HG03439 (cell line): Measurements from ENCODE around the gene LTF.
"Not testable (repeated sequence)": the region's sequence is repeated elsewhere in the genome, so short reads cannot be mapped to it uniquely, and the experiment has no call there.

ENCODE experiments used
- ATAC-seq: cut with Tn5 transposase; IDR thresholded peaks from one replicate; pipeline ENCODE4 v1.9.1; 2021; ENCODE audit warnings: mild to moderate bottlenecking, moderate library complexity; ENCODE audit not compliant: unreplicated experiment

Gene LTF

DNA sequence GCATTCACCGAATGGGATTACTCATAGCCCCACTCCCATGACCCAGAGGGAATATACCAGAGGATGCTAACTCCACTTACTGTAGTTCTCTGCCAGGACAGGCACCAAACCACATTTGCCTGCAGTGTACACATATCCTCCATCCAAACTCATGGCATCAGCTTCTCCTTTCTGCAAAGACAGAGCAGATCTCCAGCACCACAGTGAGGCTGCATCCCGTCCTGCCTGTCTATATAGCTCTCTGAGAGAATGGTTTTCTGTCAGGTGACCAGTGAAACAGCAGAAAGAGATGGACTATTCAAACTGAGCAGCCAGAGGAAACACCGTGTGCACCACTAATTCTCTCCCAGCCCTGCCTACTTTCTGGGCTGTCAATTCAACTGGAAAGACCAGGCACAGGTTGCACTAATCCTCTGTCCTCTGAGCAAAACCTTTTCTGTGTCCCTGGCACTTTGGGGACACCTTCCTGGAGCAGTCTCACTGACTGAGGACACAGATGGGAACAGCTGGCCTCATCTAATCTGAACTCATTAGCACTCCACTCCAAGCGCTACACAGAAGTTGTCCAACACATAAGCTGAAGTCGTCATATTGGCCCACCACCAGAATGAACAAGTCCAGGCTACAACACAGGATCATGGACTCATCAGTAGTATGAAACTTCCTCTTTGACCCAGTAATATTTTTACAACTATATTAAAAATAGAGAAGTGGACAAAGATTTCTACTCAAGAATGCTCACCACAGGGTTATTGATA lies 17.3 kb downstream of the LTF start:
- ATAC-seq, result no peak

DNA sequence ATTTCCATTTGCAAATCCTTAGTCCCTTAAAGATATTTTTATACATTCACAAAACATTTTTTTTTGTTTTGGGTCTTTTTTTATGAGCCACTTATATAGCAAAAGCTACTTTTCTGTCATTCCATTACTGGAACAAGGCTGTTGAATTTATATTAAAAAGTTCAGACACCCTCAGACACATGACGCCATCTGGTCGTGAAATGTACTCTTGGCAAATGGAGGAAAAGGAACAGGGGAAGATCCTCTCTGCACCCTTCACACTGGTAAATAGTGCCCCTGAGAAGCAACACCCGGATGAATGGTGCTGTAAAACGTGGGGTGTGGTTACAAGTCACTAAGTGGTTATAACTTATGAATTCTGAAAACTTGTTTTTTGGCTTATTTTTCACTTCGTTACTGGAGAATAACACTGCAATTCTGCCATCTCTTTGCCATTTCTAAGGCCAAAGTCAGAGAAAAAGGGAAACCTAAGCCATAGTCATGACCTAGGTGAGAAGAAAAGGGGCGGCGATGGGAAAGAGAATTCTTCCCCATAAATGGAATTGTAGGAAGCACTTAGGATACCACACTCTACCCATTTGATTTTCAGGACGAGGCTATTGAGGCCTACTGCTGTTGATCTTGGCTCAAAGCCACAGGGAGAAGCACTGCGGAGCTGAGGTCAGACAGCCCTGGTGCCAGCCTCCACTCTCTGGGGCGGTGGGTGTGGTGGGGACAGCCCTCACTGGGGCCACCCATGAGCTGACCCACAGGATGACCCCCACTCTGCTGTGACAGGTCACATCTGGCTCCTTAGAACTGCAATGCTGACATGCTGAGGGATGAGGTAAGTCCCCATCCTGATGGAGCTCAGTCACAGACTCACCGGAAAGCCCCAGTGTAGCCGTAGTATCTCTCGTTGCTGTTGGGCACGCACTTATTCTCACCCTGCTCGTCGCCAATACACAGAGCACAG lies 21.9 kb downstream of the LTF start:
- no peak for ATAC-seq

DNA sequence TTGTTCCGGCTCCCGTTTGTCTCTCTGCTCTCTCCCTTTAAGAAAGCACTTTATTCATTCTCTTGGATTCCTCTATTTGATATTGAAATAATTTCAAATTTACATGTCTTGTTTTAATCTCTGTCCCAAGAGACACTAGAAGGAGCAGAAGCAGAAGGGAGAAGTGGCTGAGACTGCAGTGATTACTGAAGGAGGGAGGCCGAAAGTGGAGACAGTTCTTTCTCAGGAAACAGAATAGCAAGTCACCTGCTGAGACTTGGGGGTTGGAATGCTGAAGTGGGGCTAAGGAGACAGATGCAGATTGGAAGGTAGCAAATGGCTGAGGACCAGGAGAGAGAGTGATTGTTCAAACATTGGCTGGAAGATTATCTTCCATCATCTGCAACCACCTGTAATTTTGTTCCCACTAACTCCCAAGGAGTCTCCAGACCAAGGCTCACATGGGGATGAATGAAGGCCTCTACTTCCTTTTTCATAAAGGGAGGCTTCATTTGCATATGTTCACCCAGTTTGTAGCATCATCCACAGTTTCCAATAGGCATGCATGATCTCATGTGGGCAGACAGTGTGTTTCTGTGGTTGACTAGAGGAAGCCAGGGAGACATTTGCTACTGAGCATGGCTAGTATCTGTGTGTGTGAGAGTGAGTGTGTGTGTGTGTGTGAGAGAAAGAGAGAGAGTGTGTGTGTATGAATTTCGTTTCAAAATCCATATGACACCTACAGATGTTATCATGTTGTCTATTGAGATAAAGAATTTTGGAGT lies 24.0 kb downstream of the LTF start:
- ATAC-seq, result no peak

DNA sequence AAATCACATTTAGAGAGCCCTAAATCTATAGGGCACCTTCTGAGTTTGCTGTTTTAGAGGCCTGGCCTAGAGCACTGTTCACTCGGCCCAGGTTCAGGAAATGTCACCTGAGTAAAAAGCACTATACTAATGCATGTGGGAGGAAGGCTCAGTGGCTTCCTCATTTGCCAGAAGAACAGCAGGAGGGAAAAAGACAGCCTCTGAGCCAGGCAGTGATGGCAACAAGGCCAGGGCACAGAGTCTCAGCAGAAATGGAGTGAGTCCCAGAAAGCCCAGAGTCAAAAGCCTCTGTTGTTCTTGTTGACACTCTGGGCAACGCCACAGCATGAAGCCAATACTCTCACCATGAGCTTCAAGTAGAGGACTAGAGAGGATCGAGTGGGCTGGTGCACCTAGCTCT lies 25.9 kb downstream of the LTF start:
- no peak for ATAC-seq

DNA sequence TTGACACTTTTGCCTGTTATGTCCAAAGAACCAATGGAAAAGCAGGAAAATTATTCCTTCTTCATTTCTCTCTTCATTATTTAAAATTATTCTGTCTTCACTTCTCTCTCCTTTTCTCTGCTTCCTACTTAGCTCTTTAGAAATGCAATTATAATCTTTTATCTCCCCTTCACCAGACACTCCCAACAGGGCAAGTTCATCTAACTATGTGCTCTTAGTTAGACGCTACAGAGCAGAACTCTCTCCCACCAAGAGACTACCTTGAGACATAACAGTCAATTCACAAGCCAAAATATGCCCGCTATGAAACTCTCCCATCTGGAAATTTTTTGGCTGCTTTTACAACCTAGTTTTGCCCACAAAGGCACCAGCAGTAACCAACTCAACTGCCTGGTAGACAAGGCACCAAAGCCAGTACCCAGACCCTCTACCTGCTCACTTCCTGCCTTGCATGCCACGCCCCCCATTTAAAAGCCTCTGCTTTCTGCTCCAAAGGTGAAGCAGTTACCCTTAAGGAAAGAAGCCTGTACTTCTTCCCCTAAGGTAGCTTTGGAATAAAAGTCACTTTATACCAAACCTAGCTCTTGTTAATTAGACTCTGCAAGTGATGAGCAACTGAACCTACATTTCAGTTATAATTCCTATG lies 29.5 kb downstream of the LTF start:
- no peak for ATAC-seq

DNA sequence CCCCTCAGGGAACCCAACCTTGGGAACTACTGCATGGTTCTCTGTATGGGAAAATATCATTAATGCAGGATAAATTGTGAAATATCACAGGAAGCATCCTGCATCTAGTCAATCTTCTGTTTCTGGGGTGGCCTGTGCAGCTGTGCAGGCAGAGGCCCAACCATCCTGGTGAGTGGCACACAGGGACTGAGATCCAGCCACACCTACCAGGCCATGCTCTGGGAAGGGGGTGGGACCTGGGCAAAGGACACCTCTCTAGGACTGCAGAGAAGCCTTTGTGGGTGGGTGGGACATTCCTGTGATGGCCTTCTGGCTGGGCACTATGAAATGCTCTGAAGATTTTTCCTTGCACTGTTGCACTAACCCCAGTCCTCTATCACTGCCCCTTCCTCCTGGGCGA lies 30.9 kb downstream of the LTF start:
- ATAC-seq, result no peak

DNA sequence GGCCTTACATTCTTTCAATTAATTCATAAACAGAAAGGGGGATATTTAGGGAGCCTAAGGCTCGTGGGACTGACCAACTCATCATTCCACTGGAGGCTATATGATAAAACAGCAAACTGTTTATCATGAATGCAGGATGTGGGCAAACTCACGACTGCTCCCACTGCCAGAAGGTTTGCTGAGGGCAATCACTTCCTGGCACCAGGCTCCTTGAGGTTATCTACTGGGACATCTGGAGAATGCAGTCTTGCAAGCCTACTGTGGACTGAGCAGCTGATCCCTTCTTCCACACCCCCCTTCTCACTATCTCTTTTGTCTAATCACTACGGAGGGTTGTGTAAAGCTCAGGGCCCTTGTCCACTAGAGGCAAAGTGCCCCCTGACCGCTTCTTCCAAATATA lies 31.6 kb downstream of the LTF start:
- not testable (repeated sequence) for ATAC-seq

DNA sequence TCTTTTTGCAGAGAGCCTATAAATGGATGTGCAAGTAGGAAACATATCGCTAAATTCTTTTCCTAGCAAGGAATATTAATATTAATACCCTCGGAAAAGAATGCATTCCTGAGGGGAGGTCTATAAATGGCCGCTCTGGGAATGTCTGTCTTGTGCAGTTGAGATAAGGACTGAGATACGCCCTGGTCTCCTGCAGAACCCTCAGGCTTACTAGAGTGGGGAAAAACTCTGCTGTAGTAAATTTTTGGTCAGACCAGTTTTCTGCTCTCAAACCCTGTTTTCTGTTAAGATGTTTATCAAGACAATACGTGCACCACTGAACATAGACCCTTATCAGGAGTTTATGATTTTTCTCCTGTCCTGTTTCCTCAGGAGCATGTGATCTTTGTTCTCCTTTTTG lies 32.8 kb downstream of the LTF start:
- not testable (repeated sequence) for ATAC-seq

DNA sequence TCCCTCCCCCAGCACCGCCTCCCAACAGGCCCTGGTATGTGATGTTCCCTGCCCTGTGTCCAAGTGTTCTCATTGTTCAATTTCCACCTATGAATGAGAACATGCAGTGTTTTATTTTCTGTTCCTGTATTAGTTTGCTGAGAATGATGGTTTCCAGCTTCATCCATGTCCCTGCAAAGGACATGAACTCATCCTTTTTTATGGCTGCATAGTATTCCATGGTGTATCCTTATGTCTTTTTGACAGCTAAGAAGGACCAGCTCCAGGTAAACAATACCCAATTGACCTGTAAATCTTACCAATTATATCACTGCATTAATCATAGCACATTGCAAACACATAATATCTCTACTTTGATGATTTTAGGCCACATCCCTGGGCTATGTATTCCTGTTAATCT lies 33.8 kb downstream of the LTF start:
- not testable (repeated sequence) for ATAC-seq

DNA sequence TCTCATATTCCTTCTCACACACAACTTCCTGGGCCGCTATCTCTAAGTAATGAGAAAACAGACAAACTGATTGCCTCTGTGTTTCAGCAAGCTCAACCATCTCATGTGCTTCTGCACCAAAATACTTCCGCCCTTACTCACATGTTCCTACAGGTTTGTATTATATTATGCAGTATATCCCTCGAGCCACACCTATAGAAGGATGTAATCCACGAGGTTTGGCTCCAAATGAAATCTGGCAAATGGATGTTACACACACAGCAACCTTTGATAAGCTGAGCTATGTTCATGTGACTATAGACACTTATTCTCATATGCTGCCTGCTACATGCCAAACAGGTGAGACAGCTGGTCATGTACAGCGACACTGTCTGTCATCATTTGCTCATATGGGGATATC lies 35.0 kb downstream of the LTF start:
- no peak for ATAC-seq

DNA sequence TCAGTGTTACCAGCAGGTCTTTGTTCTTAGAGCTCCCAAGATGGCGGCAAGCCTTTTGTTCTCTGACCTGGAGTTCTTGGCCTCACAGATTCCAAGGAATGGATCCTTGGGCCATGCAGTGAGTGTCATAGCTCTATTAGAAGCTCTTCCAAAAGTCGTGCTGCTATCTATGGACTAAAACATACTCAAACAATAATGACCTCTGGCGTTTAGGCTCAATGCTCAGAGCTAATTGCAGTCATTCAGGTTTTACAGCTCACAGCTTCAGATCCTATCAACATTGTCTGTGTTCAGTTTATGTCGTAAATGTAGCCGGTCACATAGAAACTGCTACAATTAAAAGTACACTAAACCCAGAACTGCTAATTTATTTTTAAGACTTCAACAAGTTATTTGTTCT lies 35.5 kb downstream of the LTF start:
- no peak for ATAC-seq

DNA sequence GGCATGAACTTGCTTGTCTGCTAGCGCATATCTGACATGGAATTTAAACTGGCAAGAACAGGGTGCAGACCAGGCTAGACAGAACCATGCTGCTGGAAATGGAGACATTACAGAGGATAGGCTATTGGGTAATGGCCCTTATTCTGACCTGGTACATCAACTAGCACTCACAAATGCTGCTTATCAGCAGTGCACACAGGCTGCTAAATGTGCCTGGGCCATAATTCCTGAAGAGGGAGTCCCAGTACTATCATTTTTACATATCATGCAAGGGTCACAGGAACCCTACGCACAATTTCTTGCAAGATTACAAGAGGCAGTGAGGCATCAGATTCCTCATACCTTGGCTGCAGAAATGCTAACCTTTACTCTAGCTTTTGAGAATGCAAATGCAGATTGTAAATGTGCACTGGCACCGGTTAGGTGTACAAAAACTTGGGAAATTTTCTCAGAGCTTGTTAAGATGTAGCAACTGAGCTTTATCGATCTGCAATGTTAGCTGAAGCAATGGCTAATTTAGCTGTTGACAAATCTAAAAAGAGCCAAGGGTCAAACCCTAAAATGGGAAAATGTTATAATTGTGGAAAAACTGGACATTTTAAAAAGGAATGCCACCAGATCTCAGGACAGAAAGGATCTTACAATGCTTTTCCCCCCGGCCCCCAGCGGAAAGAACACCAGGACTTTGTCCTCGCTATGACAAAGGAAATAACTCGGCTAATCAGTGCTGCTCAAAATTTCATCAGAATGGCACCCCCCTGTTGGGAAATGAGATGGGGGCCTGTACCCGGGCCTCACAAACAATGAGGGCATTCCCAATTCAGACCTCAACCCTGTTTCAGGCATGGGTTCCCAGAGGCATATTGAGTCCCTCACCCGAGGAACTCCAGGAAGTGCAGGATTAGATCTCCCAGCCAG lies 36.5 kb downstream of the LTF start:
- no peak for ATAC-seq

DNA sequence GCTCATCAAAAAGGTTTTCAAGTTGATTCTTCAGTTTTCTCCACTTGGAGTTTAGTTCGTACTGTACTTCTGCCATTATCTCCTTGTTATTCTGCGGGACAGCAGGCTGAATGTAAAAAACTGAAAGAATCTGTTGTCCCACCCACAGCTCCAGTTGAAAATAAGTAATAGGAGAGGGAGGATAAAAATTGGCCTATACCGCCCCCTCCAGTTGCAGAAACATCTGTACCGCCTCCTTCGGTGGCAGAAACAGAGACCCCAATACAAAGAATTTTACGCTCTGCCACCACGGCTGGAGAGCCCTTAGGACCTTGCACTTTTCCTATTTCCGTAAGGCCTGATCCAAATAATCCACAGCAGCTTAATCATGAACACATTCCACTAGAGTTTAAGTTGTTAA lies 37.3 kb downstream of the LTF start:
- ATAC-seq, result not testable (repeated sequence)

DNA sequence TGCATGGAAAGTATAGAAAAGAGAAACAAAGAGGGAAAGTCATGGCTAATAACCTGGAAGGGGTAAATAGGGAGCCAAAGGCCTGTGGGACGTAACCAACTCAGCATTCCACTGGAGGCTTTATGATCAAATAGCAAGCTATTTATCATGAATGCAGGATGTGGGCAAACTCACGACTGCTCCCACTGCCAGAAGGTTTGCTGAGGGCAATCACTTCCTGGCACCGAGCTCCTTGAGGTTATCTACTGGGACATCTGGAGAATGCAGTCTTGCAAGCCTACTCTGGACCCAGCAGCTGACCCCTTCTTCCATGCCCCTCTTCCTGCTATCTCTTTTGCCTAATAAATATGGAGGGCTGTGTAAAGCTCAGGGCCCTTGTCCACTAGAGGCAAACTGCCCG lies 38.2 kb downstream of the LTF start:
- ATAC-seq, result not testable (repeated sequence)

DNA sequence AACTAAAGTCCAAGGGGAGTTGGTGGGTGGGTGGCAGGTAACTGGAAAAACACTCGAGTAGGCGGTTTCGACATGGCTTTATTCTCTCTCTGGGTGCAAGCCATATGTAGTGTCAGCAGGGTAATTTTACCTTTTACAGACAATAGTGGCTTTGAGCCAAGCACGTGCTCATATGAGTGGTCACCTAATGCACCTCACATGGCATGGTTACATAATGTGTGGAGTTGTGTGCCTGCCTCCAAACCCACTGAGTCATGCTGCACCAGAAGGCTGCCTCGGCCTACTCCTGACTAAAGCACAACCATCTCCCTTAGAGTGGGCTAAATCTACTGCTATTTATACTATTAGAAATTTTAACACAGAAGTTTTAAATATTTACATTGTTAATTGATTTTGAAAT lies 41.1 kb downstream of the LTF start:
- ATAC-seq, result no peak

DNA sequence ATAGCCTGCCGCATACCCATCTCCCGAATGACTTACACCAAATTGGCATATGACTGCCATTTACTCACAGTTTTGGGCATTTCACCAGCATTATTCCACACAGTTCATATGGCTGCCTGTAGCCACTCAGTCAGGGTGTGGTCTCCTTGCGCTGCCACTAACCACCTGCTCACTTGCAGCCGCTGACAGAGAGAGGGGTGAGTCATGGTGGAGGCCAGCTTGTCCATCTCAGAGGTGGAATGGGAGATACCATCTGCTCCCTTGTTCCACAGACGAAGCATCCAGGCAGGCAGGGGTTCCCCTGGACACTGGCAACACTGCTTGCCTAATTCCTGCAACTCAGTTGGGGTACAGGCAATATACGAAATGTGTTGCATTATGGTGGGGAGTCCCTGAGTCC lies 42.1 kb downstream of the LTF start:
- no peak for ATAC-seq

DNA sequence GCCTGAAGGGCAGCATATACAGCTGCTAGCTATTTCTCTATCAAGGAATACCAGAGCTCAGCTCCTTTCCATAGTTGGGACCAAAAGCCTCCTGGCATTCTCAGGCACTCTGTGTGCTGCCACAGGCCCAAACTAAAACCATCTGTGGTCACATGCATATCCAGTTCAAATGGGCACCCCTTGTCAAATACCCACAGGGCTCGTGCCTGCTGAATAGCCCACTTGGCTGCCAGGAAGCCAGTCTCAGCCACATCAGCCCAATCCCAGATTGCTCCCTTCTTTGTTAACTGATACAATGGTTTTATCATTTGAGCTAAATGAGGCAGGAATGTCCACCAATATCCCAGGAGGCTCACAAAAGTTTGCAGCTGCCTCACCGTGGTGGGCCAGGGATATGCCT lies 43.8 kb downstream of the LTF start:
- no peak for ATAC-seq

DNA sequence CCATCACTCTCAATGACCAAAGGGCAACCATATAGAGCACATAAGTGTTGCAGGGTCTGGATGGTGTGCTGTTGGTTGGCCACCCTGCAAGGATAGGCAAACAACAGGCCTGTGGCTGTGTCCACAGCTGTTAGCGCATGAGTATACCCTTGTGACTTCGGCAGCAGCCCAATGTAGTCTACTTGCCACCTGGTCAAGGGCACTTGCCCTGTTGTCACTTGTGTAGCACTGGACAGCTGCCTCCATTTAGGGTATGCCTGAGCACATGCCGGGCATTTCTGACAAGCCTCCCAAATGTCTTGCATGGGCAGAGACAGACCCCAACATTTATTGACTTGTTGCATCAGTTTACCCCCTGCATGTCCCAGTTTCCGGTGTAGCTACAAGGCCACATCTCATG lies 44.9 kb downstream of the LTF start:
- ATAC-seq, result no peak

DNA sequence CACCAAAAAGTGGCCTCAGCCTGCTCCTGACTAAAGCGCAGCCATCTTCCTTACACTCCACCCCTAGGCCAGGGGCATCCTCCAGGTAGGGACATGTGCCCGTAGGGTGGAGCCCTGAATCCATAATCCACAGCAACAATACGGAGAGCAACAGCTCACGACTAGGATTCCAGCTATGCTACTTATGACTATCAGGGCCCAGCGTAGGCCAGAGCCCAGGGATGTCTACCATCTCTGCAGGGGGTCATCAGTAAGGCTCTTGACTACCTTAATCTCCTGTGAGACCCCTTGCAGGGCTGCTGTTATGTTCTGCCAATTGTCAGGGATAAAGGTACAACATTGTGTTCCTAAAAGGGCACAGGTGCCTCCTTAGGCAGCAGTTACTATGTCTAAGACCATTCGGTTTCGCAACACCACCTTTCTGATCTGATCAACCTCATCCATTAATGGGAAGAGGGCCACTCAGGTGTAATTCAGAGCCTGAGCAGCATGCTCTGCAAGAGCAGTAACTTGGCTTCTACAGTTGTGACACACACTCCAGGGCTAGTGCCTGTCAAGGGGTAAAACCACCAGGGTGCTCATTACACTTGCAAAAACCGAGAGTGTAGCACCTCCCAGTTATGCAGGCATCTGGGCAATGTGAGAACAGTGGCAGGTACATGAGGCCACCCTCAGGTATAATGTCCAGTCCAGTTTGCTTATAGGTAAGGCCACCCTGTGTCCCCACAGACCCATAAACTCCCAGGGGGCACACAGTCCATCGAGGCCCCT lies 46.7 kb downstream of the LTF start:
- ATAC-seq, result no peak
